Stimulated activated naive B cell treated with anti-CD40 and anti-IgM and Interleukin-4, amounts not matched to agents 10 μg/mL and 1 μg/mL and 100 μg/mL, for 72 hours (primary cell): ENCODE data around the gene NGEF.
A peak's percentile ranks its signal among the peaks of the same experiment; 100 is the strongest.

Source experiments
- ATAC-seq, 2 donors: fragments of 150-1000 bp; cut with Tn5 transposase; replicated peaks; 2 replicates each; pipeline ENCODE4 v1.10.0; 2021; ENCODE audit warnings: moderate library complexity in 1 of 2
- DNase-seq: peaks from one replicate; pipeline ENCODE4 v3.0.0; 2021
- H3K27ac Mint-ChIP-seq: one replicate; pipeline ENCODE4 v1.8.0; 2022; ENCODE audit warnings: mild to moderate bottlenecking, mixed read lengths
- H3K27me3 Mint-ChIP-seq, 2 donors: one replicate each; pipeline ENCODE4 v1.8.0; 2022; ENCODE audit warnings: mixed read lengths in 2 of 2
- H3K36me3 Mint-ChIP-seq, 2 donors: one replicate each; pipeline ENCODE4 v1.8.0; 2022; ENCODE audit warnings: mixed read lengths in 2 of 2, mild to moderate bottlenecking in 1 of 2
- H3K4me1 Mint-ChIP-seq, 2 donors: one replicate each; pipeline ENCODE4 v1.8.0; 2022; ENCODE audit warnings: mixed read lengths in 2 of 2, mild to moderate bottlenecking in 1 of 2
- H3K4me3 Mint-ChIP-seq, 2 donors: one replicate each; pipeline ENCODE4 v1.8.0; 2022; ENCODE audit warnings: mild to moderate bottlenecking in 2 of 2, mixed read lengths in 2 of 2, moderate library complexity in 1 of 2
- H3K9me3 Mint-ChIP-seq, 2 donors: one replicate each; pipeline ENCODE4 v1.8.0; 2022; ENCODE audit warnings: mixed read lengths in 2 of 2, mild to moderate bottlenecking in 1 of 2

The NGEF gene

DNA sequence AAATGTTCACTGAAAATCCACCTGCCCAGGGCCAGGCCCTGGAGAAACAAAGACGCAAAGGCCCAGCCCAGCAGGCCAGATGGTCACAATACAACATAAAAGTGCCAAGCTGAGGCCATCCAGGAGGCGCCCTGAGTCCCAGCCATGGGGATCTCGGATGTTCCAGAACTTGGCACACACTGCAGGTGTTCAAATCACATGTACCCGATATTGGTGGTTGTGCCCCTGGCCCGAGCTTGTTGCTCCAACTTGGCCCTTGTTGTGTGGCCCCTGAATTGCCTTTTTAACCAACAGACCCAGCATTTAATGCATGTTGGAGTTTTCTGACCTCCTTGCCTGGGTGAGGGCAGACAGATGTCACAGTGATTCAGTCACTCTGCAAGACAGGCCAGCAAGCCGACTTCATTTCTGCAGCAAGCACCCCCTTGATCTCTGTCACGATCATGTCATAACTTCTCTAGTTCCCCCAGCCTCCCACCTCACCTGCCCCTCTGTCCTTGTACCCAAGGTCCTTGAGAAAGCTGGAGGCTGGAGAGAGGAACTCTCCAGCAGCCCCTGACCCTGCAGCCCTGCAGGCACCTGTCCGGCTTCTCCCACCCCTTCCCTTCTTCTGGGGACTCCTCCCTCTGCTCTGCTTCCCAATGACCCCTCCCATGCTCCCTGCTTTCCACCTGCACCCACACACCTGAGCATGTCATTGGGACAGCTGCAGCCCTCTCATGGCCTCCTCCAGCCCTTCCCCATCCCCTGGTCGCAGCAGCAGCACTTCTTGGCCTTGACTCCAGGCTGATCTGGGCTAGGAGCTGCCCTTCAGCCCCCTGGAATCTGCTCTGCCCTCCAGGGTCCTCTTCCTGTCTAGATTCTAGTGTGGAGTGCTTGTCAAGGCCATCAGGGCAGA lies 9.1 kb downstream of the NGEF start:
- Mint-ChIP-seq H3K4me1 (peaks cover 0 to 1% of the 10 kb centered on the region in 2 donors), H3K9me3 (peaks cover 0 to 2% of the 10 kb centered on the region in 2 donors), H3K4me3 (no peak overlapping the region), H3K27ac (peak overlapping the region; percentile 63), H3K27me3 (peaks cover 14 to 41% of the 10 kb centered on the region in 2 donors), H3K36me3 (peaks cover 0 to 3% of the 10 kb centered on the region in 2 donors)
- DNase-seq (no peak), ATAC-seq (no peak)

DNA sequence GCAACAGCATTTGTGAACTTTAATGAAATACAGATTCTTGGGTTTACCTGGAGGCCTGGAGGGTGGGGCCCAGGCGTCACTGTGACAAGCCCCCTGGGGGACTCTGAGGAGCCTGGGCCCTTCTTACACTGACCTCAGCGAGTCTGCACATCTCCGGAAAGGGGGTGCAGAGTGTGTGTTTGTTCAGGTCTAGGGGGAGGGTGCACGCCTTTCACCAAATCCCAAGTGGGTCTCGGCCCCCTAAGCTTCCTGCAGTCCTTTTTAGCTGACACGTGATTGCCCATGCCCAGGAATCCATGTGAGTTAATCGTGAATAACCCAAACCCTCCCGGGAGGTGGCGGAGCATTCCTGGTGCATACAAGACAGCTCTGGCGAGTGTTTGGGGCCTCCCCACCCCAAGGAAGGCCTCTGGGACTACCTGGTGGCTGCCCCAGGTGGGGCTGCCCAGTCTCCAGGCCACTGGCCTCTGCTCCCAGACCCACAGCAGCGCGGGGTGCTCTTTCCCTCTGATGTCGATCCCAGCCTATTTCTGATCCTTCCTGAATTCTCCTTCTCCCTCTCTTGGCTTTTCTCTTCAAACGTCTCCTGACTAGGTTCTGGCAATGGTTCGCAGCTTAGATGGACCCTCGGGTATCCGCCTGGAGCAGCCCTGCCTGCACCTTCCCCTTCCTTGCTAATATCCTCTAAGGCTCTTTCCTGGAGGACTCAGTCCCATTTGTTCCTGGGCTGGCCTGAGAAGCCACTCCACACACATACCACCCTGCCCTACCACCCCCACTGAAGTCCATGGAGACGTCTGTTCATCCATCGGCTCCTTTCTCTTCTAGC lies 10.0 kb downstream of the NGEF start:
- DNase-seq: no peak
- no peak overlapping the region for H3K27ac Mint-ChIP-seq

GRCh38 chr2:233000886-233001750 lies 11.9 kb downstream of the NGEF start:
- Mint-ChIP-seq H3K4me1 (peaks cover 0 to 1% of the 10 kb centered on the region in 2 donors), H3K9me3 (peaks cover 0 to 2% of the 10 kb centered on the region in 2 donors), H3K27me3 (peaks cover 14 to 27% of the 10 kb centered on the region in 2 donors), H3K36me3 (peaks cover 0 to 3% of the 10 kb centered on the region in 2 donors), H3K4me3 (no peak overlapping the region), H3K27ac (no peak overlapping the region)
- ATAC-seq (no peak), DNase-seq (no peak)

More for the DNA sequence above, 10.0 kb downstream of the NGEF start:
- Mint-ChIP-seq H3K4me3 (no peak overlapping the region), H3K9me3 (peaks cover 0 to 2% of the 10 kb centered on the region in 2 donors), H3K27me3 (peaks cover 14 to 37% of the 10 kb centered on the region in 2 donors), H3K36me3 (peaks cover 0 to 3% of the 10 kb centered on the region in 2 donors), H3K4me1 (peaks cover 0 to 1% of the 10 kb centered on the region in 2 donors)
- ATAC-seq: no peak

DNA sequence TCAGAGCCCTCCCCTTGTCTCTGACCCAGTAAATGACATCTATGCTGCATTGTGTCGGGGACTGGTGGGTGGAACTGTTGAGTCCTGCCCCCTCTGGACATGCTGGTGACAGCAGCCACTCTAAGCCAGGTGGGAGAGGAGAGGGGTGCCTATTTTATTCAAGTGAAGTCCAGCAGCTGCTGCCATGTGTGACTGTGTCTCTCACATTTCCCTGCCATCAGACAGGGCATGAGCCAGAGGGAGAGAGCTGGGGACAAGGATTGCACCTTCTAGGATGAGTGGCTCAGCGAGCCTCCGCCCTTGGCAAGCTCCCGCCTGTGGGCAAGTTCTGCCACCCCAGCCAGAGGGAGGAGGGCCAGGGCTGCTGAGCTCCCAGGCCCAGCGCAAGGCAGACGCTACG lies 13.7 kb downstream of the NGEF start:
- peak overlapping the region; percentile 47 for H3K27ac Mint-ChIP-seq
- H3K36me3 Mint-ChIP-seq: peaks cover 0 to 1% of the 10 kb centered on the region in 2 donors
- H3K4me1 Mint-ChIP-seq: peaks cover 0 to 1% of the 10 kb centered on the region in 2 donors
- H3K27me3 Mint-ChIP-seq: peaks cover 4 to 17% of the 10 kb centered on the region in 2 donors
- DNase-seq (no peak), ATAC-seq (no peak)
- no peak overlapping the region for H3K4me3 Mint-ChIP-seq
- H3K9me3 Mint-ChIP-seq: peaks cover 0 to 2% of the 10 kb centered on the region in 2 donors

DNA sequence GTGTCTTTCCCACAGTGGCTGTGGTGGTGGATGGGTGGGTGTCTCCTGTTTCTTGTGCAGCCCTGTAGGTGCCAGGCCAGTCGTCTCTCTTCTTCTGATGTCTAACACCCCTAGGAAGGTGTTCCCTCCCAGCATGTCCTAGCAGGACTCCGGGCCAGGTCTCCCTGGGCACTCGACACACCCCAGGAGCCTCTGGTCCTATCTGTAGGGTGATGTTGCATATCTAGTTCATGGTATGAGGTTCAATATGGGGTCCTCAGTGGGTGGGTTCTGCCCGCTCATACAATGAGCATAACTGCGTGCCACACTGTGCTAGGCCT lies 14.4 kb downstream of the NGEF start:
- peaks cover 0 to 1% of the 10 kb centered on the region in 2 donors for H3K36me3 Mint-ChIP-seq
- no peak overlapping the region for H3K4me3 Mint-ChIP-seq
- peaks cover 0 to 17% of the 10 kb centered on the region in 2 donors for H3K27me3 Mint-ChIP-seq
- no peaks in the 10 kb centered on the region for H3K4me1 Mint-ChIP-seq
- no peak for DNase-seq
- no peak overlapping the region for H3K27ac Mint-ChIP-seq
- H3K9me3 Mint-ChIP-seq: peaks cover 0 to 2% of the 10 kb centered on the region in 2 donors
- no peak for ATAC-seq

DNA sequence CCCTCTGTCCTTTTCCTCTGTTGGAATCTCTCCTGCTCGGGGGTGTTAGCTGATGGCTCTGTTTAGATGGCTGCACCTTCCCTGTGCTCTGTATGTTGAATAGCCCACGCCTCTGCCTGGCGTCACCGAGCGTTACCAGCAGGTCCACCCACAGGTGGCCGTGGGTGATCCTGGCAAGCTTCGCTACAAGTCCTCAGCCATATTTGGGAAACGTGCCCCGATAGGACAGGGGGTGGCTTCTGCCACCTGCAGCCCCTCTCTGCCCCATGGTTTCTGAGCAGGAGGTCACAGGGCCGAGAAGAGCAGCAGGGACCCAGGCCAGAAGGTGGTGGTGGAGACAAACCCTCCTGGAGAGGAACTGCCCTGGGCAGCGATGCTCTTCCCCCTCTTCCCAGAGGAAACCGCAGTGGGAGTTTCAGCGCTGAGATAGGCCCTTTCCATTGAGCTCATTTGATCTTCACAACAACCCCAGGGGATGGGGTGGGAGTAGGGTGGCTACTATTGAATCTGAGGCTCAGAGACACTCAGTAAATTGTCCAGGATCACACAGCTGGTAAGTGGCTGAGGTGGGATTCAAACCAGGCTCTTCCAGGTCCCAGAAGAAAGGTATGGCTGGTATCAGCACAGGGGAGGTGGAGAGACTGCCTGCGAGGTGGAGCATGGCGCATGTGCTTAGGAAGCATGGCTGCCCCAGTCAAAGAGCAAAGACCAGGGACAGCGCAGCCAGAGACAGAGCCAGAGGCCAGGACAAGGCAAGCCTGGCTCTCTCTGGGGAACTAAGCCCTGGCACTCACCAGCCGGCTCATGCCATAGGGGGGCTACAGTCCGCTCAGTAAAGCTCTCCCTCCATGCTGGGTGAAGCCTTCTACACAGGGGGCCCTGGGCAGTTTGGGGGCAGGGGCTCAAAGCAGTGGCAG lies 15.0 kb downstream of the NGEF start:
- ATAC-seq (no peak), DNase-seq (no peak)
- Mint-ChIP-seq H3K4me3 (no peak overlapping the region), H3K9me3 (peaks cover 0 to 3% of the 10 kb centered on the region in 2 donors), H3K27me3 (peaks cover 0 to 11% of the 10 kb centered on the region in 2 donors), H3K27ac (no peak overlapping the region), H3K4me1 (no peaks in the 10 kb centered on the region), H3K36me3 (peaks cover 0 to 1% of the 10 kb centered on the region in 2 donors)

DNA sequence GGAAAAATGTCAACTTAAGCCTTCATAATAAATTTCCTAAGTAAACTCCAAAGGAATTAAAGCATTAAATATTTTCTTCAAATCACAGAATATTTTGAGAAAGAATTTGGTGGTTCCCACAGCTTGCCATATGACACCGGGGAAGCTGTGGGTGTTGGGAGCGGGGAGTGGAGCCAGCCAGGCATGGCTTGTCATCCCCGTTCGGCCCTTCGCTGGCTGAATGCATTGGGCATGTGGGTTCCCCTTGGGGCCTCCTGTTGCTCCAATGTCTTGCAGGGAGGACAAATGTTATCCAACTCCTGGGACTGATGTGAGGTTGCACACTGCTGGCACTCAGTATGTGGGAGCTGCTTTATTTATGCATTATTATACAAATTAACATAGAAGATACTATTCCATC lies 18.6 kb downstream of the NGEF start:
- ATAC-seq: no peak
- Mint-ChIP-seq H3K36me3 (no peaks in the 10 kb centered on the region), H3K27ac (no peak overlapping the region), H3K4me3 (no peak overlapping the region), H3K4me1 (no peaks in the 10 kb centered on the region), H3K9me3 (peaks cover 0 to 3% of the 10 kb centered on the region in 2 donors), H3K27me3 (peaks cover 0 to 3% of the 10 kb centered on the region in 2 donors)
- DNase-seq: no peak

- H3K4me1 Mint-ChIP-seq: no peaks in the 10 kb centered on the region
- no peak overlapping the region for H3K4me3 Mint-ChIP-seq
- H3K36me3 Mint-ChIP-seq: no peaks in the 10 kb centered on the region
- peaks cover 0 to 3% of the 10 kb centered on the region in 2 donors for H3K9me3 Mint-ChIP-seq
- H3K27me3 Mint-ChIP-seq: peaks cover 4 to 6% of the 10 kb centered on the region in 2 donors
- H3K27ac Mint-ChIP-seq: no peak overlapping the region
- DNase-seq: no peak
- no peak for ATAC-seq
Measured at GRCh38 chr2:232993231-232993821, 19.7 kb downstream of the NGEF start.

- no peak overlapping the region for H3K27ac Mint-ChIP-seq
- no peaks in the 10 kb centered on the region for H3K36me3 Mint-ChIP-seq
- no peak overlapping the region for H3K4me3 Mint-ChIP-seq
- no peak for ATAC-seq
- H3K4me1 Mint-ChIP-seq: peaks cover 15 to 25% of the 10 kb centered on the region in 2 donors
- H3K27me3 Mint-ChIP-seq: peaks cover 33 to 62% of the 10 kb centered on the region in 2 donors
- no peak for DNase-seq
- H3K9me3 Mint-ChIP-seq: peaks cover 4 to 5% of the 10 kb centered on the region in 2 donors
Measured at GRCh38 chr2:232986155-232986554, 26.9 kb downstream of the NGEF start.

DNA sequence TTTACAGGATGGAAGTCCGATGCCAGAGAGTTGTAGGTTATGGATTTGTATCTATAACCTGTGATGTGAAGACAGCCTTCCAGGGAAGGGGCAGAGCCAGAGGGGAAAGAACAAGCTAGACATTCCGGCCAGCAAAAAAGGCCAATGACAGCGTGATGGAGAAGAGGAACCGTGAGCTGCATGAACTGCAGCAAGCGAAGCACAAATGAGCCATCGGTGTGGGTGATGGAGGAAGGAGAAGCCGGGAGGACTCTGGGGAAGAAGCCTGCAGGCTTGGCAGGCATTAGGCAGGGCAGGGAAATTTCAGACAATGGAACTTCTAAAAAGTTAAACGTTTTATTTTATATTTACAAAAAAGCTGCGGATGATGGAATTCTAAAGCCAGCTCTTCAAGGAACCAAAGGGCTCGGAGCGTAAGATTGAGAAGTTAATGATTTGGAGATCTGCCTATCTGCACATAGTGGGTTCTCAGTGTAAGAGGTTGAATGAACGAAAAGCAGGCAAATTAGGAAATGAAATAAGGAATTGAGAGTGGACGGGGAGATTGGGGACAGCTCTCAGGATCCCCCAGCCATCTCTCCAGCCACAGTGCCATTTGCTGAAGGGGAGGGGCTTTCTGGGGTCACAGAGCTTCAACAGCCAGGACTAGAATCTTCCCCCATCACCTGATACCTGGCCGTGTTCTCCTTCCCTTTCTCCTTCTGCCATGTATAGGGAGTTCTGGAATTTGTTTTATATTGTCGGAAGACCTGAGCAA lies 28.4 kb downstream of the NGEF start:
- DNase-seq (no peak), ATAC-seq (peak; percentile 71 to 88)
- peaks cover 19 to 30% of the 10 kb centered on the region in 2 donors for H3K4me1 Mint-ChIP-seq
- peak overlapping the region; percentile 22 for H3K27ac Mint-ChIP-seq
- H3K9me3 Mint-ChIP-seq: peaks cover 4 to 5% of the 10 kb centered on the region in 2 donors
- H3K27me3 Mint-ChIP-seq: peaks cover 42 to 68% of the 10 kb centered on the region in 2 donors
- H3K4me3 Mint-ChIP-seq: no peak overlapping the region
- H3K36me3 Mint-ChIP-seq: no peaks in the 10 kb centered on the region

- H3K36me3 Mint-ChIP-seq: no peaks in the 10 kb centered on the region
- H3K4me1 Mint-ChIP-seq: peaks cover 19 to 30% of the 10 kb centered on the region in 2 donors
- no peak for DNase-seq
- H3K27ac Mint-ChIP-seq: no peak overlapping the region
- peaks cover 44 to 67% of the 10 kb centered on the region in 2 donors for H3K27me3 Mint-ChIP-seq
- H3K9me3 Mint-ChIP-seq: peaks cover 4 to 5% of the 10 kb centered on the region in 2 donors
- ATAC-seq: no peak
- no peak overlapping the region for H3K4me3 Mint-ChIP-seq
Measured at GRCh38 chr2:232983669-232984140, 29.4 kb downstream of the NGEF start.
